ENCODE data around the gene DYTN.
"Not testable (repeated sequence)": the region's sequence is repeated elsewhere in the genome, so short reads cannot be mapped to it uniquely, and the experiment has no call there.

The DYTN gene

GRCh38 chr2:206727287-206727686, 9.1 kb upstream of the DYTN start:
- no peak overlapping the region for H3K9ac ChIP-seq (ENCODE audit: low read depth, low read length)
- H3K9me3 ChIP-seq (ENCODE audit: insufficient read depth, low read depth, low read length): no peaks in the 10 kb centered on the region
- no peak overlapping the region for H3K4me3 ChIP-seq (ENCODE audit: low read length)
- H3K27ac ChIP-seq (ENCODE audit: low read length): no peak overlapping the region
- no peaks in the 10 kb centered on the region for H3K27me3 ChIP-seq (ENCODE audit: insufficient read depth, low read length)
- H3K36me3 ChIP-seq (ENCODE audit: insufficient read depth, low read depth, low read length): no peaks in the 10 kb centered on the region
- H3K4me1 ChIP-seq (ENCODE audit: insufficient read depth, low read length): no peaks in the 10 kb centered on the region

- H3K27ac ChIP-seq (ENCODE audit: low read length): no peak overlapping the region
- H3K36me3 ChIP-seq (ENCODE audit: insufficient read depth, low read depth, low read length): no peaks in the 10 kb centered on the region
- H3K27me3 ChIP-seq (ENCODE audit: insufficient read depth, low read length): no peaks in the 10 kb centered on the region
- H3K9me3 ChIP-seq (ENCODE audit: insufficient read depth, low read depth, low read length): peaks cover 3% of the 10 kb centered on the region; the same call in 1 of the 2 replicates
- no peak overlapping the region for H3K4me3 ChIP-seq (ENCODE audit: low read length)
- H3K9ac ChIP-seq (ENCODE audit: low read depth, low read length): no peak overlapping the region
- H3K4me1 ChIP-seq (ENCODE audit: insufficient read depth, low read length): no peaks in the 10 kb centered on the region
These were observed 5.1 kb upstream of the DYTN start for GRCh38 chr2:206723288-206723687.

- no peak overlapping the region for H3K27ac ChIP-seq (ENCODE audit: low read length)
- no peak overlapping the region for H3K9ac ChIP-seq (ENCODE audit: low read depth, low read length)
- H3K9me3 ChIP-seq (ENCODE audit: insufficient read depth, low read depth, low read length): peaks cover 3% of the 10 kb centered on the region; the same call in 1 of the 2 replicates
- no peak overlapping the region for H3K4me3 ChIP-seq (ENCODE audit: low read length)
- no peaks in the 10 kb centered on the region for H3K27me3 ChIP-seq (ENCODE audit: insufficient read depth, low read length)
- H3K36me3 ChIP-seq (ENCODE audit: insufficient read depth, low read depth, low read length): no peaks in the 10 kb centered on the region
- H3K4me1 ChIP-seq (ENCODE audit: insufficient read depth, low read length): peaks cover 3% of the 10 kb centered on the region; the same call in 1 of the 2 replicates
These were observed 3.2 kb upstream of the DYTN start for GRCh38 chr2:206721256-206721920.

GRCh38 chr2:206716623-206717022, 1.6 kb downstream of the DYTN start:
- no peak overlapping the region for H3K27ac ChIP-seq (ENCODE audit: low read length)

GRCh38 chr2:206715183-206715582, 3.0 kb downstream of the DYTN start:
- not testable (repeated sequence) for H3K27me3 ChIP-seq (ENCODE audit: insufficient read depth, low read length); H3K27ac ChIP-seq (ENCODE audit: low read length); H3K4me1 ChIP-seq (ENCODE audit: insufficient read depth, low read length); H3K4me3 ChIP-seq (ENCODE audit: low read length); H3K9ac ChIP-seq (ENCODE audit: low read depth, low read length); H3K36me3 ChIP-seq (ENCODE audit: insufficient read depth, low read depth, low read length); H3K9me3 ChIP-seq (ENCODE audit: insufficient read depth, low read depth, low read length)

More at GRCh38 chr2:206716623-206717022, 1.6 kb downstream of the DYTN start:
- H3K36me3 ChIP-seq (ENCODE audit: insufficient read depth, low read depth, low read length): no peaks in the 10 kb centered on the region
- no peaks in the 10 kb centered on the region for H3K9me3 ChIP-seq (ENCODE audit: insufficient read depth, low read depth, low read length)
- no peaks in the 10 kb centered on the region; the same call in 1 of the 2 replicates for H3K27me3 ChIP-seq (ENCODE audit: insufficient read depth, low read length)
- peaks cover 8% of the 10 kb centered on the region; the same call in 1 of the 2 replicates for H3K4me1 ChIP-seq (ENCODE audit: insufficient read depth, low read length)
- no peak overlapping the region for H3K9ac ChIP-seq (ENCODE audit: low read depth, low read length)
- no peak overlapping the region for H3K4me3 ChIP-seq (ENCODE audit: low read length)

- no peaks in the 10 kb centered on the region for H3K9me3 ChIP-seq (ENCODE audit: insufficient read depth, low read depth, low read length)
- H3K36me3 ChIP-seq (ENCODE audit: insufficient read depth, low read depth, low read length): no peaks in the 10 kb centered on the region
- H3K4me3 ChIP-seq (ENCODE audit: low read length): no peak overlapping the region
- H3K27me3 ChIP-seq (ENCODE audit: insufficient read depth, low read length): no peaks in the 10 kb centered on the region; the same call in 1 of the 2 replicates
- H3K4me1 ChIP-seq (ENCODE audit: insufficient read depth, low read length): peaks cover 8% of the 10 kb centered on the region; the same call in 1 of the 2 replicates
- no peak overlapping the region for H3K27ac ChIP-seq (ENCODE audit: low read length)
- H3K9ac ChIP-seq (ENCODE audit: low read depth, low read length): no peak overlapping the region
These were observed 4.5 kb downstream of the DYTN start for GRCh38 chr2:206713746-206714145.

- H3K27ac ChIP-seq (ENCODE audit: low read length): no peak overlapping the region
- no peaks in the 10 kb centered on the region for H3K27me3 ChIP-seq (ENCODE audit: insufficient read depth, low read length)
- no peak overlapping the region for H3K9ac ChIP-seq (ENCODE audit: low read depth, low read length)
- no peaks in the 10 kb centered on the region for H3K9me3 ChIP-seq (ENCODE audit: insufficient read depth, low read depth, low read length)
- no peaks in the 10 kb centered on the region for H3K36me3 ChIP-seq (ENCODE audit: insufficient read depth, low read depth, low read length)
- H3K4me3 ChIP-seq (ENCODE audit: low read length): no peak overlapping the region
- H3K4me1 ChIP-seq (ENCODE audit: insufficient read depth, low read length): peaks cover under 1% of the 10 kb centered on the region; the same call in 1 of the 2 replicates
These were observed 9.9 kb downstream of the DYTN start for GRCh38 chr2:206708286-206708685.

GRCh38 chr2:206707164-206707701, 11.0 kb downstream of the DYTN start:
- H3K27ac ChIP-seq (ENCODE audit: low read length): no peak overlapping the region
- H3K36me3 ChIP-seq (ENCODE audit: insufficient read depth, low read depth, low read length): no peaks in the 10 kb centered on the region
- no peak overlapping the region for H3K9ac ChIP-seq (ENCODE audit: low read depth, low read length)
- no peaks in the 10 kb centered on the region for H3K27me3 ChIP-seq (ENCODE audit: insufficient read depth, low read length)
- no peaks in the 10 kb centered on the region for H3K9me3 ChIP-seq (ENCODE audit: insufficient read depth, low read depth, low read length)
- no peaks in the 10 kb centered on the region for H3K4me1 ChIP-seq (ENCODE audit: insufficient read depth, low read length)
- H3K4me3 ChIP-seq (ENCODE audit: low read length): no peak overlapping the region

- H3K9ac ChIP-seq (ENCODE audit: low read depth, low read length): no peak overlapping the region
These were observed 16.1 kb downstream of the DYTN start for GRCh38 chr2:206701952-206702605.

GRCh38 chr2:206700156-206700555, 18.0 kb downstream of the DYTN start:
- H3K27ac ChIP-seq (ENCODE audit: low read length): no peak overlapping the region
- no peak overlapping the region for H3K9ac ChIP-seq (ENCODE audit: low read depth, low read length)
- H3K4me1 ChIP-seq (ENCODE audit: insufficient read depth, low read length): no peaks in the 10 kb centered on the region
- H3K4me3 ChIP-seq (ENCODE audit: low read length): no peak overlapping the region
- H3K36me3 ChIP-seq (ENCODE audit: insufficient read depth, low read depth, low read length): no peaks in the 10 kb centered on the region
- H3K9me3 ChIP-seq (ENCODE audit: insufficient read depth, low read depth, low read length): no peaks in the 10 kb centered on the region
- no peaks in the 10 kb centered on the region for H3K27me3 ChIP-seq (ENCODE audit: insufficient read depth, low read length)

More at GRCh38 chr2:206701952-206702605, 16.1 kb downstream of the DYTN start:
- Histone ChIP-seq H3K36me3 (ENCODE audit: insufficient read depth, low read depth, low read length) (no peaks in the 10 kb centered on the region), H3K9me3 (ENCODE audit: insufficient read depth, low read depth, low read length) (no peaks in the 10 kb centered on the region), H3K27ac (ENCODE audit: low read length) (no peak overlapping the region), H3K4me1 (ENCODE audit: insufficient read depth, low read length) (no peaks in the 10 kb centered on the region), H3K4me3 (ENCODE audit: low read length) (no peak overlapping the region), H3K27me3 (ENCODE audit: insufficient read depth, low read length) (no peaks in the 10 kb centered on the region)

GRCh38 chr2:206698811-206699210, 19.4 kb downstream of the DYTN start:
- no peaks in the 10 kb centered on the region for H3K36me3 ChIP-seq (ENCODE audit: insufficient read depth, low read depth, low read length)
- H3K27me3 ChIP-seq (ENCODE audit: insufficient read depth, low read length): no peaks in the 10 kb centered on the region
- no peaks in the 10 kb centered on the region for H3K4me1 ChIP-seq (ENCODE audit: insufficient read depth, low read length)
- no peak overlapping the region for H3K27ac ChIP-seq (ENCODE audit: low read length)
- H3K9ac ChIP-seq (ENCODE audit: low read depth, low read length): no peak overlapping the region
- H3K9me3 ChIP-seq (ENCODE audit: insufficient read depth, low read depth, low read length): no peaks in the 10 kb centered on the region
- no peak overlapping the region for H3K4me3 ChIP-seq (ENCODE audit: low read length)

GRCh38 chr2:206696910-206697309, 21.3 kb downstream of the DYTN start:
- Histone ChIP-seq H3K27me3 (ENCODE audit: insufficient read depth, low read length) (no peaks in the 10 kb centered on the region), H3K4me1 (ENCODE audit: insufficient read depth, low read length) (no peaks in the 10 kb centered on the region), H3K4me3 (ENCODE audit: low read length) (no peak overlapping the region), H3K36me3 (ENCODE audit: insufficient read depth, low read depth, low read length) (no peaks in the 10 kb centered on the region), H3K27ac (ENCODE audit: low read length) (no peak overlapping the region), H3K9ac (ENCODE audit: low read depth, low read length) (no peak overlapping the region), H3K9me3 (ENCODE audit: insufficient read depth, low read depth, low read length) (no peaks in the 10 kb centered on the region)
